GM06990 (cell line): ENCODE measurements around the gene KDM6B.
A peak's percentile ranks its signal among the peaks of the same experiment; 100 is the strongest.

ENCODE experiments used
- DNase-seq: peaks from one replicate; pipeline ENCODE4 v3.0.0-alpha.2; 2011; ENCODE audit not compliant: insufficient read length; ENCODE audit errors: extremely low read depth
- H3K27me3 ChIP-seq: replicated peaks from 2 replicates; pipeline ENCODE4 v1.6.0; 2011; ENCODE audit warnings: low read length; ENCODE audit not compliant: control insufficient read depth, insufficient read depth
- H3K36me3 ChIP-seq: 2 replicates; pipeline ENCODE4 v1.5.1; 2011; ENCODE audit warnings: low read length; ENCODE audit not compliant: control insufficient read depth, insufficient read depth
- H3K4me3 ChIP-seq: replicated peaks from 2 replicates; pipeline ENCODE4 v1.5.1; 2011; ENCODE audit warnings: low read depth, mild to moderate bottlenecking, control low read depth, low read length
- TF ChIP-seq, protein P1 (sequence below): IDR thresholded peaks from 2 replicates; pipeline ENCODE4 v1.5.1; 2011; ENCODE audit warnings: low read length, control low read depth, mild to moderate bottlenecking, inconsistent platforms; ENCODE audit not compliant: insufficient read depth, poor library complexity, severe bottlenecking

KDM6B gene

DNA sequence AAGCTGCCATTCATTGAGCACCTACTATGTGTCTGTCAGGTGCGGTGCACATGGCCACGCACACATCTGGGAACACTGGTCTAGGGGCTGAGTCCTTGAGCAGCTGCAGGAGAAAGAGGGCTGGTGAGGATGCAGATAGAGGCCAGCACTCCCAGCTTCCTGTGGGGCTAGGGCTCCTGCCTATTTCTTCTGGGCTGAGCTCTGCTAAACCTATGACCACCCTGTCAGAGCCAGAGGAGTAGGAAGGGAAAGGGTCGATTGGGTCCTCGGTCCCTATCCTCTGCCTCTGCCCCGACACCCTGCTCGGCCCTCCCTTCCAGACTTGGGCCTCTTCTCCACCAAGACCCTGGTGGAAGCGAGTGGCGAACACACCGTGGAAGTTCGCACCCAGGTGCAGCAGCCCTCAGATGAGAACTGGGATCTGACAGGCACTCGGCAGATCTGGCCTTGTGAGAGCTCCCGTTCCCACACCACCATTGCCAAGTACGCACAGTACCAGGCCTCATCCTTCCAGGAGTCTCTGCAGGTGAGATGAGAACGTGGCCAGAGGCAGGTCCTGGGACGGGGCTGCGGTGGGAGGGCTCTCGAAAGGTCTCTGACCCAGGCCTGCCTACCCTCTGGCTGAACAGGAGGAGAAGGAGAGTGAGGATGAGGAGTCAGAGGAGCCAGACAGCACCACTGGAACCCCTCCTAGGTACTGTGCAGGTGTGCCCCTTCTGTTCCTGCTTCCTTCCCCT lies 16.9 kb downstream of the KDM6B start:
- peaks cover 46% of the 10 kb centered on the region for H3K36me3 ChIP-seq
- H3K27me3 ChIP-seq: no peaks in the 10 kb centered on the region
- peak overlapping the region; percentile 65 for H3K4me3 ChIP-seq
- DNase-seq: no peak
- TF ChIP-seq, protein P1, sequence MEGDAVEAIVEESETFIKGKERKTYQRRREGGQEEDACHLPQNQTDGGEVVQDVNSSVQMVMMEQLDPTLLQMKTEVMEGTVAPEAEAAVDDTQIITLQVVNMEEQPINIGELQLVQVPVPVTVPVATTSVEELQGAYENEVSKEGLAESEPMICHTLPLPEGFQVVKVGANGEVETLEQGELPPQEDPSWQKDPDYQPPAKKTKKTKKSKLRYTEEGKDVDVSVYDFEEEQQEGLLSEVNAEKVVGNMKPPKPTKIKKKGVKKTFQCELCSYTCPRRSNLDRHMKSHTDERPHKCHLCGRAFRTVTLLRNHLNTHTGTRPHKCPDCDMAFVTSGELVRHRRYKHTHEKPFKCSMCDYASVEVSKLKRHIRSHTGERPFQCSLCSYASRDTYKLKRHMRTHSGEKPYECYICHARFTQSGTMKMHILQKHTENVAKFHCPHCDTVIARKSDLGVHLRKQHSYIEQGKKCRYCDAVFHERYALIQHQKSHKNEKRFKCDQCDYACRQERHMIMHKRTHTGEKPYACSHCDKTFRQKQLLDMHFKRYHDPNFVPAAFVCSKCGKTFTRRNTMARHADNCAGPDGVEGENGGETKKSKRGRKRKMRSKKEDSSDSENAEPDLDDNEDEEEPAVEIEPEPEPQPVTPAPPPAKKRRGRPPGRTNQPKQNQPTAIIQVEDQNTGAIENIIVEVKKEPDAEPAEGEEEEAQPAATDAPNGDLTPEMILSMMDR: no peak

DNA sequence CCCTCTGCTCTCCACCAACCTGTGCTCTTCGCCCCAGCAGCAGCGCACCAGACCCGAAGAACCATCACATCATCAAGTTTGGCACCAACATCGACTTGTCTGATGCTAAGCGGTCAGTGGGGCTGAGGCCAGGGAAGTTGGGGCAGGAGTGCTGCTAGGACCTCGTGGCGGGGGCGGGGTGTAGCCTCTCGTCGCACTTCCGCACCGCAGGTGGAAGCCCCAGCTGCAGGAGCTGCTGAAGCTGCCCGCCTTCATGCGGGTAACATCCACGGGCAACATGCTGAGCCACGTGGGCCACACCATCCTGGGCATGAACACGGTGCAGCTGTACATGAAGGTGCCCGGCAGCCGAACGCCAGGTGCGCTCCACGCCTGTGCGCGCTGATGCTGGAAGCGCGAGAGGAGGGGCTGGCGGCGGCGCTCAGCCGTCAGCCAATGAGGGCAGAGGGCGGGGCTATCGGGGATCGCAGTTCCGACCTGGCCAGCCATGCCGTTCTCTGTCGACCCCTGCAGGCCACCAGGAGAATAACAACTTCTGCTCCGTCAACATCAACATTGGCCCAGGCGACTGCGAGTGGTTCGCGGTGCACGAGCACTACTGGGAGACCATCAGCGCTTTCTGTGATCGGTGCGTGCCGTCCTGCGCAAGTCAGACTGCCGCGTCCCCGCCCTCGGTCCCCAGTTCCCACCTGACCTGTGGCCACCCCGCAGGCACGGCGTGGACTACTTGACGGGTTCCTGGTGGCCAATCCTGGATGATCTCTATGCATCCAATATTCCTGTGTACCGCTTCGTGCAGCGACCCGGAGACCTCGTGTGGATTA lies 17.6 kb downstream of the KDM6B start:
- Histone ChIP-seq H3K36me3 (peaks cover 41% of the 10 kb centered on the region), H3K27me3 (no peaks in the 10 kb centered on the region), H3K4me3 (peak overlapping the region; percentile 65)
- TF ChIP-seq, protein P1: peak; percentile 95
- DNase-seq: peak; percentile 91

DNA sequence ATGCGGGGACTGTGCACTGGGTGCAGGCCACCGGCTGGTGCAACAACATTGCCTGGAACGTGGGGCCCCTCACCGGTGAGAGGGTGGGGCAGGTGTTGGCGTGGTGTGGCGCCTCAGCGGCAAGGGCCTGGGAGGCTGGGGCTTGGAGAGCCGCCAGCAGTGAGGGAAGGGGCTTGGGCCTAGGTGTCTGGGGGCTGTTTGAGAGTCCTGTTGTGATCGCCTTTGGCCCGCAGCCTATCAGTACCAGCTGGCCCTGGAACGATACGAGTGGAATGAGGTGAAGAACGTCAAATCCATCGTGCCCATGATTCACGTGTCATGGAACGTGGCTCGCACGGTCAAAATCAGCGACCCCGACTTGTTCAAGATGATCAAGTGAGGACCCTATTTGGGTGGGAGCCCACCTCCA lies 18.2 kb downstream of the KDM6B start:
- Histone ChIP-seq H3K4me3 (no peak overlapping the region; the same call in 1 of the 2 replicates), H3K27me3 (no peaks in the 10 kb centered on the region), H3K36me3 (peaks cover 38% of the 10 kb centered on the region)
- no peak for DNase-seq
- TF ChIP-seq, protein P1: no peak

DNA sequence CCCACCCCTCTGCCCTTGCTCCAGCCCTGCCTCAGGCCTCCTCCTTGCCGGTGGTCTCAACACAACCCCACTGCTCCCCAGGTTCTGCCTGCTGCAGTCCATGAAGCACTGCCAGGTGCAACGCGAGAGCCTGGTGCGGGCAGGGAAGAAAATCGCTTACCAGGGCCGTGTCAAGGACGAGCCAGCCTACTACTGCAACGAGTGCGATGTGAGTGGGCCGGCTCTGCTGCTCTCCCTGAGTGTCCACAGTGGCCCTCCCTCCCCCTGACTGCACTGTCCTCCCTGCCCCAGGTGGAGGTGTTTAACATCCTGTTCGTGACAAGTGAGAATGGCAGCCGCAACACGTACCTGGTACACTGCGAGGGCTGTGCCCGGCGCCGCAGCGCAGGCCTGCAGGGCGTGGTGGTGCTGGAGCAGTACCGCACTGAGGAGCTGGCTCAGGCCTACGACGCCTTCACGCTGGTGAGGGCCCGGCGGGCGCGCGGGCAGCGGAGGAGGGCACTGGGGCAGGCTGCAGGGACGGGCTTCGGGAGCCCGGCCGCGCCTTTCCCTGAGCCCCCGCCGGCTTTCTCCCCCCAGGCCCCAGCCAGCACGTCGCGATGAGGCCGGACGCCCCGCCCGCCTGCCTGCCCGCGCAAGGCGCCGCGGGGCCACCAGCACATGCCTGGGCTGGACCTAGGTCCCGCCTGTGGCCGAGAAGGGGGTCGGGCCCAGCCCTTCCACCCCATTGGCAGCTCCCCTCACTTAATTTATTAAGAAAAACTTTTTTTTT lies 19.1 kb downstream of the KDM6B start:
- DNase-seq: no peak
- Histone ChIP-seq H3K36me3 (peaks cover 33% of the 10 kb centered on the region), H3K4me3 (no peak overlapping the region), H3K27me3 (no peaks in the 10 kb centered on the region)
- TF ChIP-seq, protein P1: no peak

DNA sequence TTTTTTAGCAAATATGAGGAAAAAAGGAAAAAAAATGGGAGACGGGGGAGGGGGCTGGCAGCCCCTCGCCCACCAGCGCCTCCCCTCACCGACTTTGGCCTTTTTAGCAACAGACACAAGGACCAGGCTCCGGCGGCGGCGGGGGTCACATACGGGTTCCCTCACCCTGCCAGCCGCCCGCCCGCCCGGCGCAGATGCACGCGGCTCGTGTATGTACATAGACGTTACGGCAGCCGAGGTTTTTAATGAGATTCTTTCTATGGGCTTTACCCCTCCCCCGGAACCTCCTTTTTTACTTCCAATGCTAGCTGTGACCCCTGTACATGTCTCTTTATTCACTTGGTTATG lies 19.6 kb downstream of the KDM6B start:
- H3K36me3 ChIP-seq: peaks cover 30% of the 10 kb centered on the region

More for the DNA sequence above, 19.6 kb downstream of the KDM6B start:
- TF ChIP-seq, protein P1: no peak
- H3K4me3 ChIP-seq: no peak overlapping the region
- H3K27me3 ChIP-seq: no peaks in the 10 kb centered on the region
- no peak for DNase-seq
